GM15510 (cell line): ENCODE results near the gene GXYLT1.

Experiments used
- POLR2A ChIP-seq: IDR thresholded peaks from 3 replicates; pipeline ENCODE4 v1.6.1; 2011; ENCODE audit warnings: borderline replicate concordance; ENCODE audit not compliant: insufficient read length; ENCODE audit errors: extremely low read depth

Gene GXYLT1

DNA sequence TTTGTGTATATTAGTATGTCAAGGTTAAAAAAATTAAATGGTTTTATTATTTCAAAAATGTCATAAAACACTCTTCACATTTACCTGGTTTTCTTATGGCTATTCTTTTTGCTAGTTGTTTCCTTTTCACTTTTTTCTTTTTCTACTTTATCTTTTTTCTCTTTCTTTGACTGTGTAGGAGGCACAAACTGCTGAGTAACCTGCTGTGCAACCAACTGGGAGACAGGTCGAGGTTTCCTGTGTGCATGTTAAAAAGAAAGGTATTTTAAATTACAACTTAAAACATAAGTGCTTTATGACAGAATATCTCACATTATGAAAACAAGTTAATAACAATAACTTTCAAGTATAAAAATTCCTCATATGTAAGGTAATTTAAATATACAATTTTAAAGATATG is 16.9 kb upstream of the GXYLT1 start:
- TF ChIP-seq POLR2A = no peak

DNA sequence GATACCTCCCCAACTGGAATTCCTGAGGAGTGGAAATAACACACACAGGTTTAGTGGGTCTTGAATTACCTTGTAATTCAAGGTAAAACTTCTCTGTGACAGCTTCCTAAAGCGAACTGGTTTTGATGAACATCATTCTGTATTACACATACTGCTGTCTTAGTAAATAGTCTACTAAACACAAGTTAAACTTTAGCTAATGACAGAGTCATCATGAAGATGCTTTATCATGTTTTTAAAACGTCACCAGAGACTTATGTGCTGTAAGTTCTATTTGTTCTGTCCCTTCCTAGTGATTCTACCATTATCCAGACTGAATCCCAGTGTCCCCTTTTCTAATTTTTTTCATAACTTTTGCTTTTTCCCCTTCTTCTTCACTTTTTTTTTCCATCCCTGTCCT is 11.6 kb upstream of the GXYLT1 start:
- no peak for TF ChIP-seq POLR2A

DNA sequence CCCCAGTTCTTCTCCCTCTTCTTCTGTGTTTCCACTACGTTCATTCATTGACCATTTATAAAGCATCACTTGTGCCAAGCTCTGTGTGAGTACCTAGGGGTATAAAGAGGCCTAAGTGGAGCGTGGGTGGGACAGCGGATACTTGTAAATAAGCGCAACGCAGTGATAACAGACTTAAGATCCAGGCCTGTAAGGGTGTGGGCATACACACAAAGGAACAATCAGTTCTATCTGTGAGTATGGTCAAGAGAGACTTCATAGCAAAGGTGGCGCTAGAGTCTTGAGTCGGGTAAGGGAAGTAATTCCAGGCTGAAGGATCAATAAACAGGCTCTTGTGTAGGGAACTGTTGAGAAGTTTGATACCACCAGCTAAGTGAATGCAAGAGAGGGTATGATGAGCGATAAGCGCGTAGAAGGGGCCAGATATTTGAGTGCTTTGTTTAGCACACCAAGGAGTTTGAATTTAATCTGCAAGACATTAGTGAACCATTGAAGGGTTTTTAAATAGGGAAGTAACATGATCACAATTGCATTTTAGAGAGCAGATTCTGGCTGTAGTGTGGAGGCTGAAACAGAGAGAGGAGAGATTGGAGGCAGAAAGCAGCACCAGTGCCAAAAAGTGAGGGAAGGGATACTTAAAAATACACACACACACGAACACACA is 1.0 kb upstream of the GXYLT1 start:
- TF ChIP-seq POLR2A = no peak

DNA sequence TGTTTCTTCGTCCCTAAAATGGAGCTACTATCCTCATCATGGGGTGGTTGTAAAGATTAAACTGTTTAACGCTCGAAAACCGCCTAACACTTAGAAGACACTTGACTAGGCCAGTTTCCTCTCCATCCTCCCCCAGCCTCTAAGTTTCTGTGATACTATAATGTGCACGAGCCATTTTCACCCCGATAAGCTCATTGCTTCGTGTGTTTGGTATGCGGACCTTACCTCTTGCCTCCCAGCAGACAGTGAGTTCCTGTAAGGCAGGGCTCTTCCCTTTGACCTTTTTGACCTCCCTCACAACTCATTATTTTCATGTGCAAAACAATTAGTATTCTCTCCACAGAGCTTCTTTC is 499 bp upstream of the GXYLT1 start:
- no peak for TF ChIP-seq POLR2A

DNA sequence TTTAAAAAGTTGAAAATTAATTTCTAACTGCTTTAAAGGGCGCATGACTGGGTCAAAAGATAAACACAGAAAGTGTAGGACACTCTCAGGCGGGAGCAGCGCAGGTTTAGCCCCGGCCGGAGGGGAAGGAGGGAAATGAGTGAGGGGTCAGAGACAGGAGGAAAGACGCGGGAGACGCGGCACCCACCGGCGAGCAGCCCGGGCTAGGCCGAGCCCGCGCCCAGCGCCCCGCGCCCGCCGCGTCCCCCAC is 591 bp downstream of the GXYLT1 start:
- no peak for TF ChIP-seq POLR2A

DNA sequence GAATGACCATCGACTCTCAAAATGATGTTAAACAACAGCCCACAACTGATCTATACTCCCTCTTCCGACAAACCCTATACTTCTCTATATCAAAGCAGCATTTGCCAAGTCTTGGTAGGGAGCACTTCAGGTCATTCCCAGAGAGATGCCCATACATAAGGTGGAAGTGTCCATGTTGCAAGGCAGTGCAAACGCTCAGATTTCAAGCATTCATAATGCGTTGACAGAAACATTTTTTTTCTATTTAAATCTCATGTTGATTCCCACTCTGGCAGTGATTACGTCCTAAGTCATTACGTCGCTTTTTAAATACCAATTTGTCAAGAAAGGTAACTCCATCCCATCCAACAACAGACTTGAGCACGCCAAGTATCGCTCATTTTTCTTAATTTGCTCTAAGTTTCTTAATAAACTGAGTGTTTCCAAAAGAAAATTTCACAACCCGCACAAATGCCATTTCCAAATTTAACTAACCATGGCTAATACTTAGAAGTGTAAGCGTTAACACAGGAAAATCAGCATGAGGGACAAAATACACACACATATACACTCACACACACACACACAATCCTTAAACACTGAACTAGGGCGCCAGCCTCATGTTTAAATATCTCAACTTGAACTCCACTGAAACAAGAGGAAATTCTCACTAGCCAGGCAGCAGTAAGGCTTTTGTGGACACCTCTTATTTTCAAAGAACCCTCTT is 1.1 kb downstream of the GXYLT1 start:
- TF ChIP-seq POLR2A = no peak

DNA sequence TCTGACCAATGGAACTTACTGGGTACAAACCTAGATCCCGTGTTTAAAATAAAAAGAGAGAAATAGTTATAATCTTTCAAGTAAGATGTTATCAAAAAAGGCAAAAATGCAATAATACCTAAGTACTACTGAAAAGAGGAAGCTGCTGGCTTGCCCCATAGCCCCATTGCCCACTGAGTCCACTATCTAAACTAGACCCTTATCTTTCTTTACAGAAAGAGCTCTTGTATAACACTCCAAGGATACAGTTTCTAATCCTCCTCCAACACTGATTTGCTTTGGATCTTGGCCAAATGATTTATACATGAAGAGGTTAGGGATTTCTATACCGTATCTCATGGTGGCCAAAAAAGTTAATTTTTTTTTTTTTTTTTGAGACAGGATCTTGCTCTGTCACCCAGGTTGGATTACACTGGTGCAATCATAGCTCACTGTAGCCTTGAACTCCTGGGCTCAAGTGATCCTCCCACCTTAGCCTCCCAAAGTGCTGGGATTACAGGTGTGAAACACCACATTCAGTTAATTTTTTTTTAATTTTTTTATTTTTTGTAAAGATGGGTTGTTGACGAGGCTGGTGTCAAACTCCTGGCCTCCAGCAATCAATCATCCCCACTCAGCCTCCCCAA is 2.6 kb downstream of the GXYLT1 start:
- TF ChIP-seq POLR2A = no peak

DNA sequence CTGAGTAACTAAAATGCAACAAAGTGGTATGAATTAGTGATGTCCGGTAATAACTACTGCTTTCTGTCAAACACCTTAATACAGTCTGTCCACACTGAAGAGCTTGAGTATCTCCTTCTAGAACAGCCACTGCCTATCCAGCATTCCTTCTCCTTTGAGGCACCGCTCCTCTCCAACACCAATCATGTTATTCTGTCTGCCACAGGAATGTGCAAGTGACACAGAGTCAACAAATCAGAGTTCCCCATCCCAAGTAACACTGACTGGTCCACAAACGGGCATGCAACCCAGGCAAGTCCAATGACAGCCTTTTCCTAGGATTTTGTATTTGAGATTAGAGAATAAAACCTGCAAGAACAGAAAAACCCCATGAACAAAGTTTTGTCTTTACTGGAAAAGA is 3.8 kb downstream of the GXYLT1 start:
- no peak for TF ChIP-seq POLR2A

DNA sequence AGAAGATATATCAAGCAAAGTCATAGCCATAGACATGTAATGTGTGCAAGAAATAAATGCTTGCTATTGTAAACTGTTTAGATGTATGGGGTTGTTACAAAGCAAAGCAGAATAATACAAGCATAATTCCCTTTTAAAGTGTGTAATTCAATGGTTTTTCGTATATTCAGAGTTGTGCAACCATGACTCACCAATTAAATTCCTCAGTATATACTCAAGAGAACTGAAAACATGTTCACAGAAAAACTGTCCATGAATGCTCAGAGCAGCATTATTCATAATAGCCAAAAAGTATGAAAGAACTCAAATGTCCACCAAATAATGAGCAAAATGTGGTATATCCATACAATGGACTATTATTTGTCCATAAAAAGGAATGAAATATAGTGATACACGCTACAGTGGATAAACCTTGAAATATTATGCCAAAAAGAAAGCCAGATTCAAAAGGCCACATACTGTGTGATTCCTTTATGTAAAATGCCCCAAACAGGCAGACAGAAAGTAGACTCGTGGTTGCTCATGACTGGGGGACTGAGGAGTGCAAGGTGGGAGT is 9.3 kb downstream of the GXYLT1 start:
- no peak for TF ChIP-seq POLR2A

DNA sequence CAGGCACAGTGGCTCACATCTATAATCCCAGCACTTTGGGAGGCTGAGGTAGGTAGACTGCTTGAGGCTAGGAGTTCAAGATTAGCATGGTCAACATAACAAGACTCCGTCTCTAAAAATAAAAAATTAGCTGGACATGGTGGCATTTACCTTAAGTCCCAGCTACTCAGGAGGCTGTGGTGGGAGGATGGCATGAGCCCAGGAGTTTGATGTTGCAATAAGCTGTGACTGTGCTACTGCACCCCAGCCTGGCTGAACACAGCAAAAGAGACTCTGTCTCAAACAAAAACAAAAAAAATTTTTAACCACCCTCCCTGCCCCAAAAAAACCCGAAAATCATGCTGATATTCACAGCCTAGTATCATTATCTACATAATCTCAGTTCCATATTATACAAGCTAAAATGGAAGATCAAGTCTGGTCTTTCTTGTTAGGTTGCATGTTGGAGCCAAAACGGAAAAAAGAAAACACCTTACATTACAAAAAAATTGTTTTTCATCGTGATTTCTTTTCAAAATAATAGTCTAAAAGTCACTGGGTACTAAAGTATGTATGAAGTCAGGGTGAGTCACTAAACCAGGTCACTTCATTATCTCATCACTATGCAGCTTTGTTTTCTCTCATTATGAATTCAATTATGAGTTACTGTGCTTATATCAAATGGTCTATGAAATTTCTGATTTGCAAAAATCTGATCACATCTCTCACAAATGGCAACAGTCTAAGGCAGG is 13.8 kb downstream of the GXYLT1 start:
- TF ChIP-seq POLR2A = no peak

DNA sequence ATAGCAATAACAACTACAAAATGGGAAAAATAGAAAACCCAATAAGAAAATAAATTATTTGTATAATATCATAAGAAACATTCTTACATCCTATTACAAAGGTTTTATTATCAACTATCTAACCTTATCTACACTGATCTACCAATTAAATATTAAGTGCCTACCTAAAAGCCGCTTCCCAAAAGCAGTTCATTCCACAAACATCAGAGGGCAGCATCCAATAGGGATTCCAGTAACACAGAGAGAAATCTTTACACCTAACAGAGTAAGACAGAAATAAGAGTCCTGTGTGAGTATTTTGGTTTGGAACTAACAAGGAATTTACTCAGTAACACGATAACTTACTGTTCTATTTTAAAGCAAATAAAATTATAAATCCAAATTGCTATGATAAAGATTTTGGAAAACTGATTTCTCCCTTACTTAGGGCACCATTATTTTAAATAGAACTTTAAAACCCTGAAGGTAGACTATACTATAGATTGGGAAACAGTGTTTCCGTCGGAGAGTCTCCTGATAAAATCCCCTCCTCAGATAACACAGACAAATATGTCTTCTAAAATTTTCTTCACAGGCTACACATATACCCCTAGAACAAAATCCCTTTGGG is 15.0 kb downstream of the GXYLT1 start:
- TF ChIP-seq POLR2A = no peak

DNA sequence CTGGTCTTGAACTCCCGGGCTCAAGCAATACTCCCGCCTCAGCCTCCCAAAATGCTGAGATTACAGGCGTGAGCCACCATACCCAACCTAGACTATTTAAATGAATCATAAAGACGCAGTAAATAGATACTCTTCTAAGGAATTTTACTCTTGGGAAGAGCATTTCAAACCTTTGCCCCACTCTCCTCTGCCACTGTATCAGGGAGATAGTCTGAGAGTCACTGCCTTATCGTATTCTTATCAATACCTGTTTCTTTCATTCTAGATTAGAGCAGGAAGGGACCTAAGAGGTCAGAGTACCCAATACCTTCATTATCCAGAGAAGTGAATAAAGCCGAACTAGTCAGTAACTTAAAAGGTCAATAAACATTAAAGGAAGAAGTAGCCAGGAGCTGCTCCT is 15.8 kb downstream of the GXYLT1 start:
- no peak for TF ChIP-seq POLR2A

DNA sequence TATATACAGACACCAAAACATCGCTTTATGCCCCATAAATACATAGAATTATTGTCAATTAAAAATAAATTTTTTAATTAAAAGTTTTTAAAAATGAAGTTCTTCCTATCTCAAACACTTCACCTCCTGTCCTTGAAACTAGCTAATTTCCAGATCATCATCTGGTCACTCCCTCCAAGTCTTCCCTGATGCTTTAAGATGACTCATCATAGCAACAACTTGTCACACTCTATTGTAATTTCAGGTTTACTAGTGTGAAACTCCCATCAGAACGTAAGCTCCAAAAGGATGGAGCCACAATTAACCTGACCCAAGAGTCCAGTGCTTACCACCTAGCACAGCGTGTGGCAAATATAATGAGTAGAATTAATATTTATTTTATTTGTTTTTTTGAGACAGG is 16.3 kb downstream of the GXYLT1 start:
- TF ChIP-seq POLR2A = no peak

DNA sequence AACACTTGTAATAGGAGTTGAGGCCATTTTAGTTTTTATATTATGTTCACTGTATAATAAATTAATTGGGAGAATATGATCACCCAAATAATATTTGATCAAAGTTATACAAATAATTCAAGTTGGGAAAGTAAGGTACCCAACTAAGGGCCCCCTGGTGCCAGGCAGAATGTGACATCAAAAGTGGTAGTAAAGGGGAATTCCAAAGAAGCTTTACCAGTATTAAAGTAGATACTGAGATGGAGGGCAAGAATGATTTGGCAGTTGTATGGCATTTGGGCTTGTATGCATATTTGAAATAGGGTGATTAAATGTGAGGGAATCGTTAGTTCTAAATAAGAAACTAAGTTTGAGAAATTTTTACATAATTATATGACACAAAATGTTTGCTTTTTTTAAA is 17.7 kb downstream of the GXYLT1 start:
- TF ChIP-seq POLR2A = no peak

DNA sequence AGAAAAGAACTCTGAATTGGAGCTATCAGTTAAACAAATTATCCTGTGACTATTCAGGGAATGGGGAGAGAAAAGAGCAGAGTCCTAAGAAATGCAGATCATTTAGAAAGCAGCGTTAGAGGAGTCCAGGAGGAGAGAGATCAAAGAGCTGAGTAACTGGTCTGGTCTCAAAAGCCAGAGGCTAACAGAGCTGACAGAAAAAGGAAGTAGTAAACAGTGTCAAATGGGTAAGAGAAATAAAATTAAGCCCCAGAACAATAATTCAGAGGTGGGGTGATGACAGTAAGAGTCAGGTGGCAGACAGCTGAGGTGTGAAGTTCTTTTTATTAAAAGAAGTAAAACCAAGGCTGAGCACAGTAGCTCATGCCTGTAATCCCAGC is 19.3 kb downstream of the GXYLT1 start:
- no peak for TF ChIP-seq POLR2A
